Measurements from ENCODE around the gene RGS3. TPM values are rescaled to one million over a fixed set of nuclear protein-coding genes. Genes with fewer than 3 reads are reported as not detected.

The RGS3 gene
- total RNA-seq, 1 experiment from 2014 or later, result 16.6 TPM

DNA sequence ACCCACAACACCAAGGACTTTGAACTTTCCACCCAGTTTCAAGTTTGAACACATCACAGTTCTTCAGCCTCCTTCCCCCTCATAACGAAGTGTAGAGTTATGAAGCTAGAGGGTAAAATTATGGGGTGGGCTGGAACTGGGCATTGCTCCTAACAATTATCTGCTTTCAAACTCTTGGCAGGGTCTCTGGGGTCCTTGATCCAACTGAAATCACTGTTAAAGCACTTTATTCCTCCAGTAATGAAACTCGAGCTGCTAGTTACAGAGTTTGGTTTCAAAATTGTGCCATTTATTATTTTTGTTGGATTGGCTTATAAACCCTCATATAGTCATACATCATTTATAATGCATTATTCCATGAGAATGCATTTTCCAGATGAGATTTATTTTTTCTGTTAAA is 158.5 kb downstream of the RGS3 start:
- no peak overlapping the region for H3K27ac Mint-ChIP-seq
- H3K9me3 Mint-ChIP-seq, result no peaks in the 10 kb centered on the region
- H3K36me3 Mint-ChIP-seq, result no peaks in the 10 kb centered on the region
- peaks cover 51% of the 10 kb centered on the region for H3K4me1 Mint-ChIP-seq
- peaks cover 18% of the 10 kb centered on the region for H3K27me3 Mint-ChIP-seq (ENCODE audit: low read depth)
- DNase-seq (ENCODE audit: low spot score) (no peak), ATAC-seq (no peak)
- POLR2A ChIA-PET, result interaction anchor here (0.7 to 1.9 kb wide), 3 partner anchors 12 to 216 kb away, joined by 5 to 8 read pairs (median 7); no protein-coding TSS in a partner anchor
- H3K4me3 Mint-ChIP-seq, result no peak overlapping the region
- TF ChIP-seq OVOL2 (CRISPR knock-in tag; IDR thresholded peaks at IDR 0.05; ENCODE audit: borderline replicate concordance) (no peak), ZNF396 (CRISPR knock-in tag; IDR thresholded peaks at IDR 0.05; ENCODE audit: borderline replicate concordance) (no peak), RORB (CRISPR knock-in tag; IDR thresholded peaks at IDR 0.05) (no peak), NR3C1 (CRISPR knock-in tag; conservative IDR thresholded peaks at IDR 0.05; ENCODE audit: low read depth) (no peak), CBFB (CRISPR knock-in tag; IDR thresholded peaks at IDR 0.05; ENCODE audit: low read depth) (no peak), ZNF416 (CRISPR knock-in tag; IDR thresholded peaks at IDR 0.05) (no peak)
- TF ChIP-seq, protein P1, sequence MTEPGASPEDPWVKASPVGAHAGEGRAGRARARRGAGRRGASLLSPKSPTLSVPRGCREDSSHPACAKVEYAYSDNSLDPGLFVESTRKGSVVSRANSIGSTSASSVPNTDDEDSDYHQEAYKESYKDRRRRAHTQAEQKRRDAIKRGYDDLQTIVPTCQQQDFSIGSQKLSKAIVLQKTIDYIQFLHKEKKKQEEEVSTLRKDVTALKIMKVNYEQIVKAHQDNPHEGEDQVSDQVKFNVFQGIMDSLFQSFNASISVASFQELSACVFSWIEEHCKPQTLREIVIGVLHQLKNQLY (CRISPR knock-in tag; IDR thresholded peaks at IDR 0.05), result no peak
- TF ChIP-seq, protein P2, sequence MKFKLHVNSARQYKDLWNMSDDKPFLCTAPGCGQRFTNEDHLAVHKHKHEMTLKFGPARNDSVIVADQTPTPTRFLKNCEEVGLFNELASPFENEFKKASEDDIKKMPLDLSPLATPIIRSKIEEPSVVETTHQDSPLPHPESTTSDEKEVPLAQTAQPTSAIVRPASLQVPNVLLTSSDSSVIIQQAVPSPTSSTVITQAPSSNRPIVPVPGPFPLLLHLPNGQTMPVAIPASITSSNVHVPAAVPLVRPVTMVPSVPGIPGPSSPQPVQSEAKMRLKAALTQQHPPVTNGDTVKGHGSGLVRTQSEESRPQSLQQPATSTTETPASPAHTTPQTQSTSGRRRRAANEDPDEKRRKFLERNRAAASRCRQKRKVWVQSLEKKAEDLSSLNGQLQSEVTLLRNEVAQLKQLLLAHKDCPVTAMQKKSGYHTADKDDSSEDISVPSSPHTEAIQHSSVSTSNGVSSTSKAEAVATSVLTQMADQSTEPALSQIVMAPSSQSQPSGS (CRISPR knock-in tag; IDR thresholded peaks at IDR 0.05; ENCODE audit: borderline replicate concordance, low read depth), result no peak
- TF ChIP-seq, protein P3, sequence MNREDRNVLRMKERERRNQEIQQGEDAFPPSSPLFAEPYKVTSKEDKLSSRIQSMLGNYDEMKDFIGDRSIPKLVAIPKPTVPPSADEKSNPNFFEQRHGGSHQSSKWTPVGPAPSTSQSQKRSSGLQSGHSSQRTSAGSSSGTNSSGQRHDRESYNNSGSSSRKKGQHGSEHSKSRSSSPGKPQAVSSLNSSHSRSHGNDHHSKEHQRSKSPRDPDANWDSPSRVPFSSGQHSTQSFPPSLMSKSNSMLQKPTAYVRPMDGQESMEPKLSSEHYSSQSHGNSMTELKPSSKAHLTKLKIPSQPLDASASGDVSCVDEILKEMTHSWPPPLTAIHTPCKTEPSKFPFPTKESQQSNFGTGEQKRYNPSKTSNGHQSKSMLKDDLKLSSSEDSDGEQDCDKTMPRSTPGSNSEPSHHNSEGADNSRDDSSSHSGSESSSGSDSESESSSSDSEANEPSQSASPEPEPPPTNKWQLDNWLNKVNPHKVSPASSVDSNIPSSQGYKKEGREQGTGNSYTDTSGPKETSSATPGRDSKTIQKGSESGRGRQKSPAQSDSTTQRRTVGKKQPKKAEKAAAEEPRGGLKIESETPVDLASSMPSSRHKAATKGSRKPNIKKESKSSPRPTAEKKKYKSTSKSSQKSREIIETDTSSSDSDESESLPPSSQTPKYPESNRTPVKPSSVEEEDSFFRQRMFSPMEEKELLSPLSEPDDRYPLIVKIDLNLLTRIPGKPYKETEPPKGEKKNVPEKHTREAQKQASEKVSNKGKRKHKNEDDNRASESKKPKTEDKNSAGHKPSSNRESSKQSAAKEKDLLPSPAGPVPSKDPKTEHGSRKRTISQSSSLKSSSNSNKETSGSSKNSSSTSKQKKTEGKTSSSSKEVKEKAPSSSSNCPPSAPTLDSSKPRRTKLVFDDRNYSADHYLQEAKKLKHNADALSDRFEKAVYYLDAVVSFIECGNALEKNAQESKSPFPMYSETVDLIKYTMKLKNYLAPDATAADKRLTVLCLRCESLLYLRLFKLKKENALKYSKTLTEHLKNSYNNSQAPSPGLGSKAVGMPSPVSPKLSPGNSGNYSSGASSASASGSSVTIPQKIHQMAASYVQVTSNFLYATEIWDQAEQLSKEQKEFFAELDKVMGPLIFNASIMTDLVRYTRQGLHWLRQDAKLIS (CRISPR knock-in tag; IDR thresholded peaks at IDR 0.05; ENCODE audit: borderline replicate concordance), result no peak
- TF ChIP-seq, protein P4, sequence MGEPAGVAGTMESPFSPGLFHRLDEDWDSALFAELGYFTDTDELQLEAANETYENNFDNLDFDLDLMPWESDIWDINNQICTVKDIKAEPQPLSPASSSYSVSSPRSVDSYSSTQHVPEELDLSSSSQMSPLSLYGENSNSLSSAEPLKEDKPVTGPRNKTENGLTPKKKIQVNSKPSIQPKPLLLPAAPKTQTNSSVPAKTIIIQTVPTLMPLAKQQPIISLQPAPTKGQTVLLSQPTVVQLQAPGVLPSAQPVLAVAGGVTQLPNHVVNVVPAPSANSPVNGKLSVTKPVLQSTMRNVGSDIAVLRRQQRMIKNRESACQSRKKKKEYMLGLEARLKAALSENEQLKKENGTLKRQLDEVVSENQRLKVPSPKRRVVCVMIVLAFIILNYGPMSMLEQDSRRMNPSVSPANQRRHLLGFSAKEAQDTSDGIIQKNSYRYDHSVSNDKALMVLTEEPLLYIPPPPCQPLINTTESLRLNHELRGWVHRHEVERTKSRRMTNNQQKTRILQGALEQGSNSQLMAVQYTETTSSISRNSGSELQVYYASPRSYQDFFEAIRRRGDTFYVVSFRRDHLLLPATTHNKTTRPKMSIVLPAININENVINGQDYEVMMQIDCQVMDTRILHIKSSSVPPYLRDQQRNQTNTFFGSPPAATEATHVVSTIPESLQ (CRISPR knock-in tag; IDR thresholded peaks at IDR 0.05), result no peak
- TF ChIP-seq, protein P5, sequence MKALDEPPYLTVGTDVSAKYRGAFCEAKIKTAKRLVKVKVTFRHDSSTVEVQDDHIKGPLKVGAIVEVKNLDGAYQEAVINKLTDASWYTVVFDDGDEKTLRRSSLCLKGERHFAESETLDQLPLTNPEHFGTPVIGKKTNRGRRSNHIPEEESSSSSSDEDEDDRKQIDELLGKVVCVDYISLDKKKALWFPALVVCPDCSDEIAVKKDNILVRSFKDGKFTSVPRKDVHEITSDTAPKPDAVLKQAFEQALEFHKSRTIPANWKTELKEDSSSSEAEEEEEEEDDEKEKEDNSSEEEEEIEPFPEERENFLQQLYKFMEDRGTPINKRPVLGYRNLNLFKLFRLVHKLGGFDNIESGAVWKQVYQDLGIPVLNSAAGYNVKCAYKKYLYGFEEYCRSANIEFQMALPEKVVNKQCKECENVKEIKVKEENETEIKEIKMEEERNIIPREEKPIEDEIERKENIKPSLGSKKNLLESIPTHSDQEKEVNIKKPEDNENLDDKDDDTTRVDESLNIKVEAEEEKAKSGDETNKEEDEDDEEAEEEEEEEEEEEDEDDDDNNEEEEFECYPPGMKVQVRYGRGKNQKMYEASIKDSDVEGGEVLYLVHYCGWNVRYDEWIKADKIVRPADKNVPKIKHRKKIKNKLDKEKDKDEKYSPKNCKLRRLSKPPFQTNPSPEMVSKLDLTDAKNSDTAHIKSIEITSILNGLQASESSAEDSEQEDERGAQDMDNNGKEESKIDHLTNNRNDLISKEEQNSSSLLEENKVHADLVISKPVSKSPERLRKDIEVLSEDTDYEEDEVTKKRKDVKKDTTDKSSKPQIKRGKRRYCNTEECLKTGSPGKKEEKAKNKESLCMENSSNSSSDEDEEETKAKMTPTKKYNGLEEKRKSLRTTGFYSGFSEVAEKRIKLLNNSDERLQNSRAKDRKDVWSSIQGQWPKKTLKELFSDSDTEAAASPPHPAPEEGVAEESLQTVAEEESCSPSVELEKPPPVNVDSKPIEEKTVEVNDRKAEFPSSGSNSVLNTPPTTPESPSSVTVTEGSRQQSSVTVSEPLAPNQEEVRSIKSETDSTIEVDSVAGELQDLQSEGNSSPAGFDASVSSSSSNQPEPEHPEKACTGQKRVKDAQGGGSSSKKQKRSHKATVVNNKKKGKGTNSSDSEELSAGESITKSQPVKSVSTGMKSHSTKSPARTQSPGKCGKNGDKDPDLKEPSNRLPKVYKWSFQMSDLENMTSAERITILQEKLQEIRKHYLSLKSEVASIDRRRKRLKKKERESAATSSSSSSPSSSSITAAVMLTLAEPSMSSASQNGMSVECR (CRISPR knock-in tag; IDR thresholded peaks at IDR 0.05; ENCODE audit: borderline replicate concordance), result no peak
- TF ChIP-seq, protein P6, sequence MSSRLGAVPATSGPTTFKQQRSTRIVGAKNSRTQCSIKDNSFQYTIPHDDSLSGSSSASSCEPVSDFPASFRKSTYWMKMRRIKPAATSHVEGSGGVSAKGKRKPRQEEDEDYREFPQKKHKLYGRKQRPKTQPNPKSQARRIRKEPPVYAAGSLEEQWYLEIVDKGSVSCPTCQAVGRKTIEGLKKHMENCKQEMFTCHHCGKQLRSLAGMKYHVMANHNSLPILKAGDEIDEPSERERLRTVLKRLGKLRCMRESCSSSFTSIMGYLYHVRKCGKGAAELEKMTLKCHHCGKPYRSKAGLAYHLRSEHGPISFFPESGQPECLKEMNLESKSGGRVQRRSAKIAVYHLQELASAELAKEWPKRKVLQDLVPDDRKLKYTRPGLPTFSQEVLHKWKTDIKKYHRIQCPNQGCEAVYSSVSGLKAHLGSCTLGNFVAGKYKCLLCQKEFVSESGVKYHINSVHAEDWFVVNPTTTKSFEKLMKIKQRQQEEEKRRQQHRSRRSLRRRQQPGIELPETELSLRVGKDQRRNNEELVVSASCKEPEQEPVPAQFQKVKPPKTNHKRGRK (CRISPR knock-in tag; IDR thresholded peaks at IDR 0.05; ENCODE audit: borderline replicate concordance), result no peak
- TF ChIP-seq, protein P7, sequence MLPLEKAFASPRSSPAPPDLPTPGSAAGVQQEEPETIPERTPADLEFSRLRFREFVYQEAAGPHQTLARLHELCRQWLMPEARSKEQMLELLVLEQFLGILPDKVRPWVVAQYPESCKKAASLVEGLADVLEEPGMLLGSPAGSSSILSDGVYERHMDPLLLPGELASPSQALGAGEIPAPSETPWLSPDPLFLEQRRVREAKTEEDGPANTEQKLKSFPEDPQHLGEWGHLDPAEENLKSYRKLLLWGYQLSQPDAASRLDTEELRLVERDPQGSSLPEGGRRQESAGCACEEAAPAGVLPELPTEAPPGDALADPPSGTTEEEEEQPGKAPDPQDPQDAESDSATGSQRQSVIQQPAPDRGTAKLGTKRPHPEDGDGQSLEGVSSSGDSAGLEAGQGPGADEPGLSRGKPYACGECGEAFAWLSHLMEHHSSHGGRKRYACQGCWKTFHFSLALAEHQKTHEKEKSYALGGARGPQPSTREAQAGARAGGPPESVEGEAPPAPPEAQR (CRISPR knock-in tag; IDR thresholded peaks at IDR 0.05), result no peak
- TF ChIP-seq, protein P8, sequence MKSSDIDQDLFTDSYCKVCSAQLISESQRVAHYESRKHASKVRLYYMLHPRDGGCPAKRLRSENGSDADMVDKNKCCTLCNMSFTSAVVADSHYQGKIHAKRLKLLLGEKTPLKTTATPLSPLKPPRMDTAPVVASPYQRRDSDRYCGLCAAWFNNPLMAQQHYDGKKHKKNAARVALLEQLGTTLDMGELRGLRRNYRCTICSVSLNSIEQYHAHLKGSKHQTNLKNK (CRISPR knock-in tag; IDR thresholded peaks at IDR 0.05), result no peak
- CTCF ChIA-PET, result interaction anchor here (1.2 to 3.5 kb wide), 6 partner anchors 15 to 176 kb away, joined by 3 to 29 read pairs (median 16); no protein-coding TSS in a partner anchor
